IMR-90 (cell line): Measurements from ENCODE around the gene DGAT2L6. TPM values are rescaled to one million over a fixed set of nuclear protein-coding genes. Genes with fewer than 3 reads are reported as not detected.

Source experiments
- ATAC-seq: fragments of 200-7000 bp; cut with Tn5 transposase; 2 replicates; pipeline ENCODE4 v1.9.1; 2020; ENCODE audit warnings: low read depth, mild to moderate bottlenecking, moderate library complexity
- BruUV-seq: library from RNA; stranded (reverse); fragments of 400-500 nt; replicated peaks from 2 replicates; lab custom pipeline; 2021; lab: Mats Ljungman, UMichigan
- CTCF ChIA-PET: fragments of 300-600 bp; formaldehyde crosslinking; extraction: SDS; loops from one replicate; lab custom pipeline; 2021; ENCODE audit warnings: antibody characterized with exemption; lab: Yijun Ruan, JAX
- POLR2A ChIA-PET: fragments of 300-600 bp; sonication (Branson Sonifier 250); formaldehyde crosslinking; loops from one replicate; lab custom pipeline; 2022; ENCODE audit warnings: antibody characterized with exemption; ENCODE audit not compliant: unreplicated experiment; lab: Charles Lee
- DNase-seq: peaks from one replicate; pipeline ENCODE4 v3.0.0; 2013
- H2AFZ ChIP-seq: replicated peaks from 2 replicates; pipeline ENCODE3; 2013; ENCODE audit warnings: low read length, mild to moderate bottlenecking; ENCODE audit not compliant: poor library complexity
- H2AK5ac ChIP-seq: 2 replicates; pipeline ENCODE4 v1.6.1; 2013; ENCODE audit warnings: low read depth, low read length, inconsistent platforms
- H2AK9ac ChIP-seq: replicated peaks from 2 replicates; pipeline ENCODE3; 2013; ENCODE audit warnings: mild to moderate bottlenecking, low read depth, low read length, moderate library complexity; ENCODE audit not compliant: poor library complexity
- H2BK120ac ChIP-seq: 2 replicates; pipeline ENCODE4 v1.6.1; 2013; ENCODE audit warnings: low read depth, low read length, inconsistent platforms
- H2BK15ac ChIP-seq: 3 replicates; pipeline ENCODE4 v1.6.1; 2013; ENCODE audit warnings: low read depth, low read length, inconsistent platforms
- H2BK20ac ChIP-seq: 2 replicates; pipeline ENCODE4 v1.6.1; 2013; ENCODE audit warnings: low read depth, mild to moderate bottlenecking, inconsistent platforms, low read length, moderate library complexity
- H2BK5ac ChIP-seq: 2 replicates; pipeline ENCODE4 v1.6.1; 2013; ENCODE audit warnings: mild to moderate bottlenecking, low read depth, low read length, inconsistent platforms; ENCODE audit not compliant: poor library complexity, severe bottlenecking
- H3K14ac ChIP-seq: replicated peaks from 2 replicates; pipeline ENCODE4 v1.6.1; 2013; ENCODE audit warnings: low read depth, low read length, inconsistent platforms
- H3K18ac ChIP-seq: 2 replicates; pipeline ENCODE4 v1.6.1; 2013; ENCODE audit warnings: low read depth, low read length, control low read depth
- H3K23ac ChIP-seq: 2 replicates; pipeline ENCODE4 v1.6.1; 2013; ENCODE audit warnings: low read depth, low read length, inconsistent platforms
- H3K27ac ChIP-seq: 2 replicates; pipeline ENCODE4 v1.5.1; 2013; ENCODE audit warnings: mild to moderate bottlenecking, control low read depth, low read length; ENCODE audit not compliant: insufficient read depth
- H3K27me3 ChIP-seq: 2 replicates; pipeline ENCODE4 v1.6.1; 2013; ENCODE audit warnings: low read length; ENCODE audit not compliant: control insufficient read depth, insufficient read depth
- H3K36me3 ChIP-seq: 2 replicates; pipeline ENCODE4 v1.6.1; 2013; ENCODE audit warnings: low read length, mixed read lengths; ENCODE audit not compliant: control insufficient read depth, insufficient read depth
- H3K4ac ChIP-seq: 2 replicates; pipeline ENCODE4 v1.6.1; 2013; ENCODE audit warnings: low read depth, low read length, inconsistent platforms
- H3K4me1 ChIP-seq: 2 replicates; pipeline ENCODE4 v1.6.1; 2013; ENCODE audit warnings: low read length, mixed read lengths; ENCODE audit not compliant: control insufficient read depth, insufficient read depth
- H3K4me2 ChIP-seq: 2 replicates; pipeline ENCODE4 v1.6.1; 2013; ENCODE audit warnings: low read depth, mild to moderate bottlenecking, control low read depth, low read length, moderate library complexity
- H3K4me3 ChIP-seq: 2 replicates; pipeline ENCODE4 v1.5.1; 2013; ENCODE audit warnings: low read depth, mild to moderate bottlenecking, control low read depth, low read length, moderate library complexity; ENCODE audit not compliant: insufficient read depth
- H3K56ac ChIP-seq: 2 replicates; pipeline ENCODE4 v1.6.1; 2013; ENCODE audit warnings: low read length, inconsistent platforms; ENCODE audit not compliant: insufficient read depth; ENCODE audit errors: extremely low read depth
- H3K79me1 ChIP-seq, 2 experiments: 2 replicates each; pipeline ENCODE4 v1.6.1; 2013; ENCODE audit warnings: low read length in 2 of 2, inconsistent platforms in 1 of 2, low read depth in 1 of 2
- H3K9ac ChIP-seq: 2 replicates; pipeline ENCODE4 v1.6.1; 2013; ENCODE audit warnings: low read depth, low read length, control low read depth
- H3K9me1 ChIP-seq: 2 replicates; pipeline ENCODE4 v1.6.1; 2013; ENCODE audit warnings: low read length, inconsistent platforms; ENCODE audit not compliant: insufficient read depth
- H3K9me3 ChIP-seq: 2 replicates; pipeline ENCODE4 v1.6.1; 2013; ENCODE audit warnings: low read length; ENCODE audit not compliant: control insufficient read depth, insufficient read depth
- H4K20me1 ChIP-seq: 2 replicates; pipeline ENCODE4 v1.6.1; 2013; ENCODE audit warnings: low read length, inconsistent platforms; ENCODE audit not compliant: insufficient read depth
- H4K5ac ChIP-seq: 2 replicates; pipeline ENCODE4 v1.6.1; 2013; ENCODE audit warnings: mild to moderate bottlenecking, low read depth, low read length, control low read depth
- H4K8ac ChIP-seq, 2 experiments: 2 replicates each; pipeline ENCODE4 v1.6.1; 2013; ENCODE audit warnings: low read depth in 2 of 2, low read length in 2 of 2, control low read depth in 1 of 2, inconsistent platforms in 1 of 2
- H4K91ac ChIP-seq: 2 replicates; pipeline ENCODE4 v1.6.1; 2013; ENCODE audit warnings: low read depth, low read length, inconsistent platforms; ENCODE audit not compliant: insufficient read depth
- BHLHE40 ChIP-seq: fragments of 150-350 bp; IDR thresholded peaks from 2 replicates; pipeline ENCODE4 v1.6.1; 2016; ENCODE audit warnings: mild to moderate bottlenecking, low read depth, low read length
- CEBPB ChIP-seq: IDR thresholded peaks from 2 replicates; pipeline ENCODE4 v1.6.1; 2012; ENCODE audit warnings: low read depth, low read length, improper control_type of control experiment
- CHD1 ChIP-seq: IDR thresholded peaks from 2 replicates; pipeline ENCODE4 v1.6.1; 2012; ENCODE audit warnings: low read depth, low read length, improper control_type of control experiment
- FOS ChIP-seq: fragments of 150-350 bp; IDR thresholded peaks from 2 replicates; pipeline ENCODE4 v1.6.1; 2016; ENCODE audit warnings: low read depth, low read length
- MAFK ChIP-seq: IDR thresholded peaks from 2 replicates; pipeline ENCODE4 v1.6.1; 2012; ENCODE audit warnings: low read depth, low read length, improper control_type of control experiment
- MAZ ChIP-seq: IDR thresholded peaks from 2 replicates; pipeline ENCODE4 v1.6.1; 2012; ENCODE audit warnings: low read depth, mild to moderate bottlenecking, low read length, improper control_type of control experiment, moderate library complexity, borderline replicate concordance
- MXI1 ChIP-seq: IDR thresholded peaks from 2 replicates; pipeline ENCODE4 v1.6.1; 2012; ENCODE audit warnings: low read depth, mild to moderate bottlenecking, low read length, moderate library complexity, borderline replicate concordance
- NFE2L2 ChIP-seq: fragments of 150-350 bp; IDR thresholded peaks from 2 replicates; pipeline ENCODE4 v1.6.1; 2016; ENCODE audit warnings: low read depth, mild to moderate bottlenecking, low read length
- POLR2A ChIP-seq: IDR thresholded peaks from 2 replicates; pipeline ENCODE4 v1.6.1; 2012; ENCODE audit warnings: mild to moderate bottlenecking, low read depth, low read length
- RAD21 ChIP-seq: IDR thresholded peaks from 2 replicates; pipeline ENCODE4 v1.6.1; 2012; ENCODE audit warnings: low read length, improper control_type of control experiment
- RCOR1 ChIP-seq: IDR thresholded peaks from 2 replicates; pipeline ENCODE4 v1.6.1; 2012; ENCODE audit warnings: mild to moderate bottlenecking, low read length, improper control_type of control experiment; ENCODE audit not compliant: insufficient replicate concordance
- RFX5 ChIP-seq: IDR thresholded peaks from 2 replicates; pipeline ENCODE4 v1.8.0; 2012; ENCODE audit warnings: low read depth, mild to moderate bottlenecking, low read length, moderate library complexity
- SMC3 ChIP-seq: fragments of 150-350 bp; IDR thresholded peaks from 2 replicates; pipeline ENCODE4 v1.6.1; 2016; ENCODE audit warnings: low read depth, mild to moderate bottlenecking, antibody characterized with exemption, low read length, moderate library complexity
- WGBS, 2 experiments: methylation state at CpG; one replicate each; pipeline versions ENCODE4 v1.1.5 to v1.1.7; 2013; ENCODE audit warnings: missing lambda C conversion rate in 2 of 2; ENCODE audit not compliant: insufficient read length in 1 of 2; ENCODE audit errors: extremely low coverage in 2 of 2; 5-methylcytosine and 5-hydroxymethylcytosine counted together
- dilution Hi-C: fragments of 300-500 bp; cut with HindIII; formaldehyde crosslinking; loops from one replicate; pipeline ENCODE4 v1.14.3; 2018; ENCODE audit warnings: low sequenced_read_pairs; ENCODE audit not compliant: unreplicated experiment
- in situ Hi-C: fragments of 300-500 bp; cut with MboI; formaldehyde crosslinking; loops from 3 replicates; pipeline ENCODE4 v1.14.3; 2019; ENCODE audit warnings: low sequenced_read_pairs, inconsistent platforms, mixed read lengths
- intact Hi-C: fragments of 100-400 bp; cut with micrococcal nuclease; formaldehyde crosslinking; loops from 2 replicates; pipeline ENCODE4 v1.10.0; 2022
- polyA plus RNA-seq, 3 experiments: library from polyadenylated mRNA; depleted of rRNA; stranded (reverse); fragments of >200 nt; gene quantifications; 2 replicates each; pipeline ENCODE4 v1.2.3, GENCODE V29; 2012; ENCODE audit warnings: low replicate concordance in 1 of 3
- total RNA-seq: library from RNA; depleted of rRNA; stranded (reverse); fragments of >200 nt; gene quantifications from 2 replicates; pipeline ENCODE4 v1.2.3, GENCODE V29; 2012
- TF ChIP-seq, protein P1 (sequence below): fragments of 150-350 bp; IDR thresholded peaks from 2 replicates; pipeline ENCODE4 v1.6.1; 2017; ENCODE audit warnings: mild to moderate bottlenecking, antibody characterized with exemption, low read length, low read depth
- TF ChIP-seq, protein P2 (sequence below): fragments of 150-350 bp; IDR thresholded peaks from 2 replicates; pipeline ENCODE4 v1.6.1; 2016; ENCODE audit warnings: low read depth, mild to moderate bottlenecking, low read length, moderate library complexity, borderline replicate concordance
- TF ChIP-seq, protein P3 (sequence below): conservative IDR thresholded peaks from 2 replicates; pipeline ENCODE4 v1.5.1; 2012; ENCODE audit warnings: mild to moderate bottlenecking, low read depth, low read length, improper control_type of control experiment

Gene DGAT2L6
- total and polyA plus RNA-seq, 2 of the 4 experiments (the other 2 are of a cell fraction): not detected

DNA sequence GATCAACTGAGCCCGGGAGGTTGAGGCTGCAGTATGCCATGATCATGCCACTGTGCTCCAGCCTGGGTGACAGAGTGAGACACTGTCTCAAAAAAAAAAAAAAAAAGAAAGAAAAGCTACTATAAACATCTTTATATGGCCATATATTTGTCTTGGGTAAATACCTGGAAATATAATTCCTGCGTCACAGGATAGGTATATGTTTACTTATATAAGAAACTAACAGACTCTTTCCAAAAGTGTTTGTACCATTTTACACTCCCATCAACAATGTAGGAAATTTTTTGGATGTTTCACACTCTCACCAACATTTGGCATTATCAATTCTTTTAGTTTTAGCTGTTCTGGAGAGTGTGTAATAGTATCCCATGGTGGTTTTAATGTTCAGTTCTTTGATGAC lies 70.0 kb downstream of the DGAT2L6 start:
- POLR2A ChIA-PET: no interaction called here
- no peak for DNase-seq
- CTCF ChIA-PET: no interaction called here

More for the DNA sequence above, 70.0 kb downstream of the DGAT2L6 start:
- H3K9me3 ChIP-seq: no peaks in the 10 kb centered on the region
- no peak overlapping the region for H3K23ac ChIP-seq
- H4K91ac ChIP-seq: no peak overlapping the region
- H4K20me1 ChIP-seq: no peaks in the 10 kb centered on the region
- no peaks in the 10 kb centered on the region for H3K4me1 ChIP-seq
- H3K4me2 ChIP-seq: no peak overlapping the region
- H2AK5ac ChIP-seq: no peak overlapping the region
- no TSS peak for BruUV-seq
- H3K14ac ChIP-seq: no peak overlapping the region
- no peak overlapping the region for H3K4me3 ChIP-seq
- no CpG with 5 or more reads among the region's 2 CpGs for WGBS, 2 experiments
- no peak for TF ChIP-seq RAD21
- TF ChIP-seq CHD1: no peak
- no peak for TF ChIP-seq MAFK
- no peak for TF ChIP-seq FOS
- TF ChIP-seq BHLHE40: no peak
- TF ChIP-seq, protein P1, sequence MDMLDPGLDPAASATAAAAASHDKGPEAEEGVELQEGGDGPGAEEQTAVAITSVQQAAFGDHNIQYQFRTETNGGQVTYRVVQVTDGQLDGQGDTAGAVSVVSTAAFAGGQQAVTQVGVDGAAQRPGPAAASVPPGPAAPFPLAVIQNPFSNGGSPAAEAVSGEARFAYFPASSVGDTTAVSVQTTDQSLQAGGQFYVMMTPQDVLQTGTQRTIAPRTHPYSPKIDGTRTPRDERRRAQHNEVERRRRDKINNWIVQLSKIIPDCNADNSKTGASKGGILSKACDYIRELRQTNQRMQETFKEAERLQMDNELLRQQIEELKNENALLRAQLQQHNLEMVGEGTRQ: no peak
- TF ChIP-seq, protein P2, sequence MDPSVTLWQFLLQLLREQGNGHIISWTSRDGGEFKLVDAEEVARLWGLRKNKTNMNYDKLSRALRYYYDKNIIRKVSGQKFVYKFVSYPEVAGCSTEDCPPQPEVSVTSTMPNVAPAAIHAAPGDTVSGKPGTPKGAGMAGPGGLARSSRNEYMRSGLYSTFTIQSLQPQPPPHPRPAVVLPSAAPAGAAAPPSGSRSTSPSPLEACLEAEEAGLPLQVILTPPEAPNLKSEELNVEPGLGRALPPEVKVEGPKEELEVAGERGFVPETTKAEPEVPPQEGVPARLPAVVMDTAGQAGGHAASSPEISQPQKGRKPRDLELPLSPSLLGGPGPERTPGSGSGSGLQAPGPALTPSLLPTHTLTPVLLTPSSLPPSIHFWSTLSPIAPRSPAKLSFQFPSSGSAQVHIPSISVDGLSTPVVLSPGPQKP: no peak
- no peak for TF ChIP-seq CEBPB
- no peak for TF ChIP-seq SMC3
- TF ChIP-seq NFE2L2: no peak
- TF ChIP-seq MAZ: no peak
- no peak for TF ChIP-seq RCOR1
- TF ChIP-seq, protein P3, sequence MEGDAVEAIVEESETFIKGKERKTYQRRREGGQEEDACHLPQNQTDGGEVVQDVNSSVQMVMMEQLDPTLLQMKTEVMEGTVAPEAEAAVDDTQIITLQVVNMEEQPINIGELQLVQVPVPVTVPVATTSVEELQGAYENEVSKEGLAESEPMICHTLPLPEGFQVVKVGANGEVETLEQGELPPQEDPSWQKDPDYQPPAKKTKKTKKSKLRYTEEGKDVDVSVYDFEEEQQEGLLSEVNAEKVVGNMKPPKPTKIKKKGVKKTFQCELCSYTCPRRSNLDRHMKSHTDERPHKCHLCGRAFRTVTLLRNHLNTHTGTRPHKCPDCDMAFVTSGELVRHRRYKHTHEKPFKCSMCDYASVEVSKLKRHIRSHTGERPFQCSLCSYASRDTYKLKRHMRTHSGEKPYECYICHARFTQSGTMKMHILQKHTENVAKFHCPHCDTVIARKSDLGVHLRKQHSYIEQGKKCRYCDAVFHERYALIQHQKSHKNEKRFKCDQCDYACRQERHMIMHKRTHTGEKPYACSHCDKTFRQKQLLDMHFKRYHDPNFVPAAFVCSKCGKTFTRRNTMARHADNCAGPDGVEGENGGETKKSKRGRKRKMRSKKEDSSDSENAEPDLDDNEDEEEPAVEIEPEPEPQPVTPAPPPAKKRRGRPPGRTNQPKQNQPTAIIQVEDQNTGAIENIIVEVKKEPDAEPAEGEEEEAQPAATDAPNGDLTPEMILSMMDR: no peak
- no peak for TF ChIP-seq RFX5
- no peak for TF ChIP-seq MXI1
- TF ChIP-seq POLR2A: no peak
- no peak for ATAC-seq
- no peak overlapping the region for H4K5ac ChIP-seq
- H2BK120ac ChIP-seq: no peak overlapping the region
- no peak overlapping the region for H2AFZ ChIP-seq
- intact Hi-C loops (no loop called here), in situ Hi-C loops (no loop called here), dilution Hi-C loops (no loop called here)
- no peak overlapping the region for H3K4ac ChIP-seq
- H2BK15ac ChIP-seq: no peak overlapping the region
- H3K9ac ChIP-seq: no peak overlapping the region
- no peak overlapping the region for H3K56ac ChIP-seq
- H4K8ac ChIP-seq: no peak overlapping the region
- H3K18ac ChIP-seq: no peak overlapping the region
- H3K27ac ChIP-seq: no peak overlapping the region
- no peak overlapping the region for H2BK5ac ChIP-seq
- no peak overlapping the region for H2AK9ac ChIP-seq
- no peaks in the 10 kb centered on the region for H3K9me1 ChIP-seq
- no peaks in the 10 kb centered on the region for H3K36me3 ChIP-seq
- peaks cover 4% of the 10 kb centered on the region for H3K27me3 ChIP-seq
- no peak overlapping the region for H2BK20ac ChIP-seq
- H3K79me1 ChIP-seq: no peaks in the 10 kb centered on the region
